GM12878 (cell line): Measurements from ENCODE around the gene TOMM20. TPM values are rescaled to one million over a fixed set of nuclear protein-coding genes. Genes with fewer than 3 reads are reported as not detected.
A peak's percentile ranks its signal among the peaks of the same experiment; 100 is the strongest.

ENCODE experiments used
- ATAC-seq: fragments of 200-7000 bp; cut with Tn5 transposase; 3 replicates; pipeline ENCODE4 v1.9.1; 2020; ENCODE audit warnings: mild to moderate bottlenecking, moderate library complexity
- BruUV-seq: library from RNA; stranded (reverse); fragments of 400-500 nt; replicated peaks from 2 replicates; lab custom pipeline; 2021; lab: Mats Ljungman, UMichigan
- CTCF ChIA-PET: fragments of 300-600 bp; sonication (Branson Sonifier 250); formaldehyde crosslinking; extraction: SDS; loops from one replicate; lab custom pipeline; 2021; ENCODE audit warnings: inconsistent platforms; lab: Yijun Ruan, JAX
- POLR2A ChIA-PET: fragments of 350-600 bp; formaldehyde crosslinking; extraction: SDS; loops from one replicate; lab custom pipeline; 2021; ENCODE audit warnings: inconsistent platforms; lab: Charles Lee
- RAD21 ChIA-PET: fragments of 300-600 bp; sonication (Branson Sonifier 250); formaldehyde crosslinking; loops from one replicate; lab custom pipeline; 2023; ENCODE audit warnings: antibody characterized with exemption; ENCODE audit not compliant: unreplicated experiment; lab: Charles Lee
- SMC1A ChIA-PET: fragments of 300-600 bp; sonication (Branson Sonifier 250); formaldehyde crosslinking; loops from one replicate; lab custom pipeline; 2023; ENCODE audit not compliant: unreplicated experiment, uncharacterized antibody; lab: Charles Lee
- DNase-seq: peaks from one replicate; pipeline ENCODE4 v3.0.0-alpha.2; 2011; ENCODE audit warnings: low read depth, low spot score
- FAIRE-seq: peaks from 3 replicates; lab custom pipeline; 2011; peaks lifted over from hg19 to GRCh38; lab: Jason Lieb, UNC
- H2AFZ ChIP-seq: 2 replicates; pipeline ENCODE4 v1.6.0; 2011; ENCODE audit warnings: low read depth, low read length, control low read depth; ENCODE audit not compliant: control insufficient read depth
- H3K27ac ChIP-seq: 2 replicates; pipeline ENCODE4 v1.5.1; 2011; ENCODE audit warnings: control low read depth; ENCODE audit not compliant: control insufficient read depth, insufficient read depth
- H3K27me3 ChIP-seq, 2 experiments: replicated peaks in 1 of 2; 2 replicates each; pipeline versions ENCODE4 v1.6.0 to v1.6.1; 2011; ENCODE audit warnings: low read length in 1 of 2; ENCODE audit not compliant: control insufficient read depth in 2 of 2, insufficient read depth in 2 of 2
- H3K36me3 ChIP-seq, 2 experiments: 2 replicates each; pipeline ENCODE4 v1.5.1; 2011; ENCODE audit warnings: low read length in 1 of 2; ENCODE audit not compliant: control insufficient read depth in 2 of 2, insufficient read depth in 2 of 2
- H3K4me1 ChIP-seq: 2 replicates; pipeline ENCODE4 v1.6.1; 2011; ENCODE audit warnings: mild to moderate bottlenecking, low read length, moderate library complexity, mixed read lengths; ENCODE audit not compliant: control insufficient read depth, insufficient read depth
- H3K4me2 ChIP-seq: 2 replicates; pipeline ENCODE4 v1.6.0; 2011; ENCODE audit warnings: control low read depth; ENCODE audit not compliant: control insufficient read depth, insufficient read depth
- H3K4me3 ChIP-seq: fragments of 200-600 bp; sonication (generic); 2 replicates; pipeline ENCODE4 v1.5.1; 2016
- H3K79me2 ChIP-seq: 2 replicates; pipeline ENCODE4 v1.6.0; 2011; ENCODE audit warnings: low read length; ENCODE audit not compliant: control insufficient read depth, insufficient read depth
- H3K9ac ChIP-seq: 2 replicates; pipeline ENCODE4 v1.8.0; 2011; ENCODE audit warnings: low read length, control low read depth, mixed read lengths; ENCODE audit not compliant: control insufficient read depth, insufficient read depth
- H3K9me3 ChIP-seq: replicated peaks from 3 replicates; pipeline ENCODE4 v1.5.1; 2011; ENCODE audit warnings: mild to moderate bottlenecking, low read length; ENCODE audit not compliant: control insufficient read depth, insufficient read depth
- H4K20me1 ChIP-seq: 2 replicates; pipeline ENCODE4 v1.6.0; 2011; ENCODE audit not compliant: control insufficient read depth, insufficient read depth
- CEBPB ChIP-seq, 2 experiments: fragments of 150-350 bp in 1 of 2; IDR thresholded peaks; 2 replicates each; pipeline ENCODE4 v1.6.1; 2012 to 2014; ENCODE audit warnings: low read depth in 2 of 2, low read length in 2 of 2, borderline replicate concordance in 1 of 2, inconsistent platforms in 1 of 2
- CTCF ChIP-seq, 3 experiments: IDR thresholded peaks in 2 of 3; conservative IDR thresholded peaks in 1 of 3; 2 replicates each; pipeline ENCODE4 v1.5.1; 2011; ENCODE audit warnings: low read depth in 3 of 3, low read length in 3 of 3, mild to moderate bottlenecking in 3 of 3, control low read depth in 2 of 3, moderate library complexity in 2 of 3, inconsistent platforms in 1 of 3, mixed read lengths in 1 of 3; ENCODE audit not compliant: control insufficient read depth in 2 of 3, insufficient read depth in 1 of 3; ENCODE audit errors: extremely low read depth in 1 of 3
- EGR1 ChIP-seq, 2 experiments: IDR thresholded peaks; 1 replicate in 1 of 2; 2 replicates in 1 of 2; pipeline ENCODE4 v1.6.1; 2011 to 2012; ENCODE audit warnings: low read depth in 2 of 2, low read length in 2 of 2, borderline replicate concordance in 1 of 2, mild to moderate bottlenecking in 1 of 2, moderate library complexity in 1 of 2
- NKRF ChIP-seq: fragments of 450-650 bp; conservative IDR thresholded peaks from 2 replicates; pipeline ENCODE4 v1.6.1; 2017; ENCODE audit warnings: mild to moderate bottlenecking, moderate library complexity
- NRF1 ChIP-seq: conservative IDR thresholded peaks from 2 replicates; pipeline ENCODE4 v1.6.1; 2011; ENCODE audit warnings: mild to moderate bottlenecking, low read depth, low read length, improper control_type of control experiment
- POLR2A ChIP-seq: IDR thresholded peaks from 2 replicates; pipeline ENCODE4 v1.6.1; 2011; ENCODE audit warnings: low read depth, mild to moderate bottlenecking, low read length
- TBL1XR1 ChIP-seq: IDR thresholded peaks from 2 replicates; pipeline ENCODE4 v1.6.1; 2012; ENCODE audit warnings: low read depth, low read length, improper control_type of control experiment
- YBX1 ChIP-seq: fragments of 450-650 bp; IDR thresholded peaks from 2 replicates; pipeline ENCODE4 v1.6.1; 2016; ENCODE audit warnings: antibody characterized with exemption
- ZBTB11 ChIP-seq: fragments of 450-650 bp; formaldehyde crosslinking; IDR thresholded peaks from 2 replicates; pipeline ENCODE4 v1.5.0; 2022; ENCODE audit warnings: mild to moderate bottlenecking, missing genetic modification characterization
- ZNF622 ChIP-seq: fragments of 450-650 bp; IDR thresholded peaks from 2 replicates; pipeline ENCODE4 v1.6.1; 2017; ENCODE audit warnings: mild to moderate bottlenecking, inconsistent platforms
- WGBS: methylation state at CpG from one replicate; pipeline ENCODE4 v1.1.6; 2016; ENCODE audit warnings: low lambda C conversion rate; ENCODE audit not compliant: insufficient replicate concordance, insufficient coverage; ENCODE audit errors: missing lambda C conversion rate; 5-methylcytosine and 5-hydroxymethylcytosine counted together
- in situ Hi-C: fragments of 300-500 bp; cut with MboI; formaldehyde crosslinking; loops from 9 replicates; pipeline ENCODE4 v1.14.3; 2018; ENCODE audit warnings: mixed read lengths
- intact Hi-C: fragments of 100-400 bp; cut with micrococcal nuclease; formaldehyde crosslinking; loops from one replicate; pipeline ENCODE4 v1.14.2; 2022; ENCODE audit not compliant: unreplicated experiment
- polyA plus RNA-seq, 11 experiments: library from polyadenylated mRNA; depleted of rRNA in 4 of 11; unstranded in 6 of 11; stranded (reverse) in 5 of 11; fragments of >200 nt; fragmentation: Nextera tagmentation in 4 of 11; fragmentation: Illumina TruSeq in 1 of 11; extraction: Ambion mirVana in 4 of 11; extraction: Trizol in 1 of 11; gene quantifications; 1 replicate in 1 of 11; 2 replicates in 10 of 11; pipeline versions ENCODE4 v1.2.1 to v1.2.3, GENCODE V29; 2011 to 2016; ENCODE audit warnings: inconsistent platforms in 2 of 11, missing spikeins in 2 of 11, low read depth in 1 of 11
- total RNA-seq, 4 experiments: library from RNA; depleted of rRNA in 3 of 4; stranded (reverse); fragments of >200 nt in 3 of 4; fragmentation: Illumina TruSeq in 1 of 4; extraction: Trizol in 1 of 4; gene quantifications; 2 replicates each; pipeline versions ENCODE4 v1.2.1 to v1.2.3, GENCODE V29; 2013 to 2021

TOMM20 gene
- total and polyA plus RNA-seq, 10 of the 15 experiments (the other 5 are each of a cell fraction or from before 2014, with no cell fraction given), result 39.8 to 138 (median 70.1) TPM

- TF ChIP-seq NKRF (0 out of 2 replicates have a peak, but pooled peaks have one; percentile 15), ZNF622 (no peak), TBL1XR1 (0 out of 2 replicates have a peak, but pooled peaks have one; percentile 2)
Measured at GRCh38 chr1:235078480-235079381, 49.9 kb downstream of the TOMM20 start (continued).

- Histone ChIP-seq H3K9ac (peak overlapping the region; percentile 66), H3K36me3 (no peaks in the 10 kb centered on the region), H3K27ac (peak overlapping the region; percentile 95), H3K4me1 (peaks cover 78% of the 10 kb centered on the region), H4K20me1 (no peaks in the 10 kb centered on the region), H3K9me3 (no peaks in the 10 kb centered on the region), H2AFZ (peak overlapping the region; percentile 63; the same call in 1 of the 2 replicates), H3K79me2 (peaks cover 11% of the 10 kb centered on the region), H3K4me3 (peak overlapping the region; percentile 9; the same call in 1 of the 2 replicates), H3K27me3 (no peaks in the 10 kb centered on the region), H3K4me2 (peak overlapping the region; percentile 76)
- BruUV-seq, result TSS peak; percentile 86
- CTCF ChIA-PET, result interaction anchor here (1.2 to 2.5 kb wide), 3 partner anchors 16 to 578 kb away, joined by 3 to 7 read pairs (median 3); no protein-coding TSS in a partner anchor
- POLR2A ChIA-PET, result interaction anchor here (0.6 to 1.6 kb wide), 6 partner anchors 26 to 133 kb away, joined by 3 to 12 read pairs (median 4); no protein-coding TSS in a partner anchor
- in situ Hi-C loops (loop anchor here (25.0 kb wide), 1 partner anchor 966 kb away; no protein-coding TSS in a partner anchor), intact Hi-C loops (loop anchor here (1.0 kb wide), 2 partner anchors 100 to 151 kb away; no protein-coding TSS in a partner anchor)
- RAD21 ChIA-PET, result interaction anchor here (0.6 to 7.9 kb wide), 19 partner anchors 27 to 579 kb away, joined by 3 to 85 read pairs (median 4); no protein-coding TSS in a partner anchor
- FAIRE-seq (no peak), ATAC-seq (peak; percentile 46), DNase-seq (peak; percentile 90)
- SMC1A ChIA-PET, result interaction anchor here (0.6 to 11.3 kb wide), 20 partner anchors 27 to 590 kb away, joined by 3 to 174 read pairs (median 4); no protein-coding TSS in a partner anchor
- 6% methylated on average over 15 of the region's 15 CpGs for WGBS
- TF ChIP-seq EGR1 (IDR thresholded peaks at IDR 0.05; ENCODE audit: borderline replicate concordance in 1 of 2, low read depth in 2 of 2, low read length in 2 of 2) (no peak), CEBPB (IDR thresholded peaks at IDR 0.05; ENCODE audit: borderline replicate concordance in 1 of 2, low read depth in 2 of 2, low read length in 2 of 2) (no peak), POLR2A (peak; percentile 58), NRF1 (no peak), YBX1 (peak; percentile 93; the same call in 1 of the 2 replicates), CTCF (IDR thresholded peaks at IDR 0.05 in 2 of 3, conservative IDR thresholded peaks at IDR 0.05 in 1 of 3; ENCODE audit: control insufficient read depth in 2 of 3, extremely low read depth in 1 of 3, insufficient read depth in 1 of 3, low read depth in 3 of 3, low read length in 3 of 3) (no peak), ZBTB11 (no peak)
Measured at GRCh38 chr1:235077571-235078479, 50.8 kb downstream of the TOMM20 start.
